NOMO-1 treated with dmso at 0.1 percent for 144 hours (cell line): ENCODE results near the gene TOP1.

Source experiments
- DNase-seq: peaks from one replicate; lab custom pipeline; 2025; ENCODE audit not compliant: unreplicated experiment; lab: John Stamatoyannopoulos, UW

Gene TOP1

GRCh38 chr20:41035207-41035606 lies 6.6 kb downstream of the TOP1 start:
- no peak for DNase-seq

- DNase-seq: no peak
Observed at GRCh38 chr20:41037179-41037578, 8.6 kb downstream of the TOP1 start.

GRCh38 chr20:41038149-41038877 lies 9.7 kb downstream of the TOP1 start:
- DNase-seq: no peak

GRCh38 chr20:41038878-41039404 lies 10.3 kb downstream of the TOP1 start:
- DNase-seq: no peak

GRCh38 chr20:41040855-41041254 lies 12.2 kb downstream of the TOP1 start:
- no peak for DNase-seq

DNA sequence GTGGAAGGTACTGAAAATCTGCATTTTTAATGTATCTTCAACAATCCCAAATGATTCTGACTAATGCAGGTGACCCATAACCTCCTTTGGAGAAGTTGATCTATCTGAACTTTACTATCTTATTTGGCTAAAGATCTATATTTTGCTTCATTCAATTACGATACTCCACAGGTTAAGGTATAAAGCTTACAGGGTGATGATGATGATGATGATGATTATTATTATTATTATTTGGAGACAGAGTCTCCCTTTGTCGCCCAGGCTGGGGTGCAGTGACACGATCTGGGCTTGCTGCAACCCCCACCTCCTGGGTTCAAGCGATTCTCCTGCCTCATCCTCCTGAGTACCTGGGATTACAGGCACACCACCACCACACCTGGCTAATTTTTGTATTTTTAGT lies 13.1 kb downstream of the TOP1 start:
- DNase-seq: no peak

DNA sequence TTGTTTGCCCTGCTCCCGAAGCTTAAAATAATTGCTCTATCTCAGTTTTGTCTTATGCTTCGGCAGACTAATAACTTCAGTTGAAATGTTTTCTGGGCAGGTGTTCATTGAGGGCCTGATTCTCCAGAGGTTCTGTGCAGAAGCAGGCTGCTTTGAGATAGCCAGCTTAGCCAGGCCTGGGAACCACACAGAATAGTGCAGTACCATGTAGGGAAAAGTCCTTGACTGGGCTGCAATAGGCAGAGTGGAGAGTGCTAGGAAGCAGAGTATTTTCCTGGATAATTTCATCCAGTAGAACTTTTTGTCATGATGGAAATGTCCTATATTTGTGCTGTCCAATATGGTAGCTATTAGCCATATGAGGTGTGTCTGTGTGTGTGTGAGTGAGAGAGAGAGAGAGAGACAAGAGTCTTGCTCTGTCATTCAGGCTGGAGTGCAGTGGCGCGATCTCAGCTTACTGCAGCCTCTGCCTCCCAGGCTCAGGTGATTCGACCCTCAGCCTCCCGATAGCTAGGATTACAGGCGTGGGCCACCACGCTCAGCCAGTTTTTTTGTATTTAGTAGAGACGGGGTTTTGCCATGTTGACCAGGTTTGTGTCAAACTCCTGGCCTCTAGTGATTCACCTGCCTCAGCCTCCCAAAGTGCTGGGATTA lies 15.9 kb downstream of the TOP1 start:
- DNase-seq: no peak

- no peak for DNase-seq
Observed at GRCh38 chr20:41045671-41046070, 17.0 kb downstream of the TOP1 start.

DNA sequence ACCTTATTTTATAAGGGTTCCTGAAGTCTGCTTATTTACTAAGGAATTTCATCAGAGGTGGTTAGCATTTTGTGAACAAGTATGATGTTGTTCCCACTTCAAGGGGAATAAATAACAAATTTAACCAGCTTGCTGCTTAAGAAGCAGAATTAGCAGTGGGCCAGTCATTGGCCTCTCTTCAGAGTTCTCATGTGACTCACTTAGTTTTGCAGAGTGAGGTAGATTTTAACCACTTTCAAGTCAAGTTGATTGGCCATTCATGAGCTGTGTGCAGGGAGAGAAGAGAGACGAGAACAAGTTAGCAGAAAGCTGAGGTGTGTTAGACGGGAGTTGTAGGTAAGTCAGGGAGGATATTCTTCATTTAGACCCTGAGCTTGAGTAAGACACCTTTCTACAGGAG lies 18.1 kb downstream of the TOP1 start:
- no peak for DNase-seq

- DNase-seq: no peak
Observed at GRCh38 chr20:41047279-41047974, 18.8 kb downstream of the TOP1 start.

GRCh38 chr20:41047975-41048305 lies 19.3 kb downstream of the TOP1 start:
- no peak for DNase-seq

- DNase-seq: peak; percentile 67
Observed at GRCh38 chr20:41048461-41049301, 20.1 kb downstream of the TOP1 start.

GRCh38 chr20:41049451-41049850 lies 20.8 kb downstream of the TOP1 start:
- DNase-seq: no peak

- DNase-seq: no peak
Observed at GRCh38 chr20:41050361-41051008, 21.9 kb downstream of the TOP1 start.

DNA sequence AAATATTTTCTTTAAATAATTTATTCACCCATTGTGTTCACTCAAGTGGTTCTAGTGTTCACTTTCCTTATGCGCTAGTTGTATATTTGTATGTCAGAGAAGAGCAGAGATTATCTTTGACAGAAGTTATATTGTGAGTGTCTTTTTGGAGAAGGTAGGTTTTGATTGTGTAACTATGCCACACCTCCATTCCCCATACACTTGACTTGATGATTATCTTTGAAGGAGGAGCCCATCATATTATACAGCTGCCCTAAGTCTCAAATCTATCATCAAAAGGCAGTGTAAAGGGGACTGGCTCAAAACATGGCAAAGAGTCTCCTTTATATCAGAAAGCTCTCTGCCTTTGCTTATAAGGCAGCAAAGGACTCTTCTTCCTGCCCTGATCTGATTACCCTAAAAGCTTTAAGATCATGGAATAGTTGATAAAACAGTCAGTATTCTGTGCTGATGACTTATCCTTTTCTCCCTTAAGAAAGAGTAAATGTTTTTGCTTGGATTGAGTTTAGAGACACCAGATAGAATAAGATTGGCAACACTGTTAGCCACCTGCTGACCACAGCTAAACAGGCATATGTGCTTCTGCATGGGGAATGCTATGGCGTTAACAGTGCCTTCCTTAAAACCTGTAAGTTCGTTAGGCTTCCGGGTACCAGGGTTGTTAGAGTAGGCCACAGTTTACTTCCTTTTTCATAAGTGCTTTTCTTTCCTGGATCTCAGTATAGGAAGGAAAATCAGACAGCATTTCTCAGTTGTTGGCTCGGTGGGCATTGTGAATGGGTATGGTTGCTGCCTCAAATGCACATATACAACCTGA lies 22.6 kb downstream of the TOP1 start:
- no peak for DNase-seq

GRCh38 chr20:41052742-41053419 lies 24.3 kb downstream of the TOP1 start:
- no peak for DNase-seq

GRCh38 chr20:41054070-41054846 lies 25.6 kb downstream of the TOP1 start:
- no peak for DNase-seq

GRCh38 chr20:41054847-41055230 lies 26.2 kb downstream of the TOP1 start:
- DNase-seq: no peak

- no peak for DNase-seq
Observed at GRCh38 chr20:41055679-41056078, 27.1 kb downstream of the TOP1 start.
